Stomach (tissue), 4 donors: ENCODE data around the gene SLC1A1.

Source experiments
- CTCF ChIP-seq, 7 experiments: fragments of 450-650 bp in 4 of 7; fragments of 200-600 bp in 3 of 7; sonication (generic) in 3 of 7; IDR thresholded peaks; one replicate each; pipeline ENCODE4 v1.5.1; 2016 to 2019; ENCODE audit warnings: antibody characterized with exemption in 7 of 7, control low read depth in 2 of 7, mild to moderate bottlenecking in 1 of 7
- EP300 ChIP-seq: sonication (generic); formaldehyde crosslinking; IDR thresholded peaks from one replicate; pipeline ENCODE4 v1.6.1; 2017; ENCODE audit warnings: antibody characterized with exemption
- POLR2A ChIP-seq, 4 donors: fragments of 450-650 bp; IDR thresholded peaks; one replicate each; pipeline ENCODE4 v1.6.1; 2016; ENCODE audit warnings: antibody characterized with exemption in 4 of 4, control low read depth in 2 of 4, mild to moderate bottlenecking in 1 of 4, moderate library complexity in 1 of 4
- POLR2AphosphoS5 ChIP-seq, 3 donors: sonication (generic); formaldehyde crosslinking; IDR thresholded peaks; one replicate each; pipeline ENCODE4 v1.6.1; 2016; ENCODE audit warnings: antibody characterized with exemption in 3 of 3

GRCh38 chr9:4486176-4486575 is 4.1 kb upstream of the SLC1A1 start:
- TF ChIP-seq POLR2A (IDR thresholded peaks at IDR 0.05) (no peak), CTCF (IDR thresholded peaks at IDR 0.05) (no peak), POLR2AphosphoS5 (IDR thresholded peaks at IDR 0.05) (no peak), EP300 (no peak)
